Aorta (tissue), 5 donors: ENCODE measurements around the gene MFAP3L. TPM values are rescaled to one million over a fixed set of nuclear protein-coding genes. Genes with fewer than 3 reads are reported as not detected.

Source experiments
- ATAC-seq: fragments of 200-7000 bp; cut with Tn5 transposase; one replicate; pipeline ENCODE4 v1.9.1; 2022; ENCODE audit warnings: moderate library complexity; ENCODE audit not compliant: low FRiP score
- DNase-seq, 2 donors: peaks; one replicate each; pipeline ENCODE4 v3.0.0-alpha.2; 2020
- H3K27ac ChIP-seq, 2 donors: one replicate each; pipeline ENCODE4 v1.5.1; 2013; ENCODE audit warnings: low read length in 2 of 2, mild to moderate bottlenecking in 2 of 2, moderate library complexity in 2 of 2, control low read depth in 1 of 2, inconsistent platforms in 1 of 2, low read depth in 1 of 2
- H3K27me3 ChIP-seq, 2 donors: one replicate each; pipeline ENCODE4 v1.6.1; 2013; ENCODE audit warnings: control low read depth in 1 of 2, low read length in 1 of 2, mild to moderate bottlenecking in 1 of 2, moderate library complexity in 1 of 2; ENCODE audit not compliant: insufficient read depth in 2 of 2, control insufficient read depth in 1 of 2
- H3K36me3 ChIP-seq, 2 donors: one replicate each; pipeline ENCODE4 v1.6.1; 2013; ENCODE audit warnings: control low read depth in 1 of 2, low read length in 1 of 2, mild to moderate bottlenecking in 1 of 2; ENCODE audit not compliant: insufficient read depth in 2 of 2, control insufficient read depth in 1 of 2
- H3K4me1 ChIP-seq, 2 donors: one replicate each; pipeline ENCODE4 v1.6.1; 2013; ENCODE audit warnings: low read length in 2 of 2, control low read depth in 1 of 2, mild to moderate bottlenecking in 1 of 2, moderate library complexity in 1 of 2; ENCODE audit not compliant: insufficient read depth in 2 of 2, control insufficient read depth in 1 of 2
- H3K4me3 ChIP-seq, 2 donors: one replicate each; pipeline ENCODE4 v1.5.1; 2013; ENCODE audit warnings: low read length in 2 of 2, control low read depth in 1 of 2, mild to moderate bottlenecking in 1 of 2
- H3K9me3 ChIP-seq: one replicate; pipeline ENCODE4 v1.6.1; 2013; ENCODE audit warnings: mild to moderate bottlenecking, low read length; ENCODE audit not compliant: control insufficient read depth
- WGBS, 2 donors: extraction: QIAGEN DNeasy Blood & Tissue Kit; methylation state at CpG; one replicate each; pipeline ENCODE4 v1.1.7; 2013; 5-methylcytosine and 5-hydroxymethylcytosine counted together
- intact Hi-C, 2 donors: fragments of 100-400 bp; cut with DNase I; formaldehyde crosslinking; loops; one replicate each; pipeline versions ENCODE4 v1.14.2 to v1.15.0; 2022
- polyA plus RNA-seq, 2 donors: library from polyadenylated mRNA; stranded (reverse); fragments of 200-250 nt; gene quantifications; one replicate each; pipeline ENCODE4 v1.2.3, GENCODE V29; 2013
- total RNA-seq, 2 donors: library from RNA; stranded (reverse); fragmentation: NEBNext Ultra II Directional; extraction: Animal tissue kit (Norgen Biotek cat#: 25700); gene quantifications; one replicate each; pipeline ENCODE4 v1.2.1, GENCODE V29; 2021
- donor health status: healthy with polysubstance abuse.
- donor health status: Bipolar disorder and iron deficiency.
- donor health status: DM: no; HTN: no; CAD: no.
- donor health status: DM: no; HTN: no; CAD: no.
- donor health status: DM: yes; HTN: yes; CAD: no.

Gene MFAP3L
- total and polyA plus RNA-seq, 4 donors, result 1.9 to 12.4 (median 7.0) TPM

- Histone ChIP-seq H3K9me3 (peaks cover 1% of the 10 kb centered on the region), H3K4me1 (peaks cover 2 to 9% of the 10 kb centered on the region in 2 donors), H3K27me3 (no peaks in the 10 kb centered on the region), H3K27ac (no peak overlapping the region), H3K4me3 (no peak overlapping the region), H3K36me3 (no peaks in the 10 kb centered on the region)
- WGBS, 2 donors, result 74 to 76% methylated on average over 6 of the region's 6 CpGs
- intact Hi-C loops, result no loop called here
- ATAC-seq, result no peak
- DNase-seq, result no peak
Measured at GRCh38 chr4:169987327-169988228, 38.6 kb downstream of the MFAP3L start.

GRCh38 chr4:169986369-169986768 lies 39.8 kb downstream of the MFAP3L start:
- no peak for ATAC-seq
- no peak overlapping the region for H3K4me3 ChIP-seq
- 82 to 87% methylated on average over 2 of the region's 2 CpGs for WGBS, 2 donors

GRCh38 chr4:169985881-169986280 lies 40.3 kb downstream of the MFAP3L start:
- 61 to 64% methylated on average over 2 of the region's 2 CpGs for WGBS, 2 donors
- DNase-seq (no peak), ATAC-seq (no peak)
- Histone ChIP-seq H3K36me3 (no peaks in the 10 kb centered on the region), H3K27ac (no peak overlapping the region), H3K4me1 (peaks cover 2 to 9% of the 10 kb centered on the region in 2 donors), H3K27me3 (no peaks in the 10 kb centered on the region), H3K9me3 (no peaks in the 10 kb centered on the region), H3K4me3 (no peak overlapping the region)
- intact Hi-C loops, result no loop called here

More at GRCh38 chr4:169986369-169986768, 39.8 kb downstream of the MFAP3L start:
- no peak overlapping the region for H3K27ac ChIP-seq
- intact Hi-C loops, result no loop called here
- H3K9me3 ChIP-seq, result no peaks in the 10 kb centered on the region
- no peaks in the 10 kb centered on the region for H3K36me3 ChIP-seq
- peaks cover 2 to 9% of the 10 kb centered on the region in 2 donors for H3K4me1 ChIP-seq
- H3K27me3 ChIP-seq, result no peaks in the 10 kb centered on the region
- no peak for DNase-seq

- intact Hi-C loops, result no loop called here
- DNase-seq (no peak), ATAC-seq (no peak)
- no peaks in the 10 kb centered on the region for H3K36me3 ChIP-seq
- no peaks in the 10 kb centered on the region for H3K27me3 ChIP-seq
- no peak overlapping the region for H3K4me3 ChIP-seq
- H3K27ac ChIP-seq, result no peak overlapping the region
- peaks cover 2 to 9% of the 10 kb centered on the region in 2 donors for H3K4me1 ChIP-seq
- H3K9me3 ChIP-seq, result no peaks in the 10 kb centered on the region
- 79 to 90% methylated on average over 4 of the region's 4 CpGs for WGBS, 2 donors
Measured at GRCh38 chr4:169984745-169985144, 41.5 kb downstream of the MFAP3L start.

GRCh38 chr4:169984173-169984572 lies 42.0 kb downstream of the MFAP3L start:
- intact Hi-C loops, result no loop called here
- H3K27ac ChIP-seq, result no peak overlapping the region
- ATAC-seq (no peak), DNase-seq (no peak)
- H3K4me1 ChIP-seq, result peaks cover 2 to 9% of the 10 kb centered on the region in 2 donors
- H3K9me3 ChIP-seq, result no peaks in the 10 kb centered on the region
- WGBS, 2 donors, result 60 to 66% methylated on average over 3 of the region's 3 CpGs
- no peaks in the 10 kb centered on the region for H3K27me3 ChIP-seq
- no peak overlapping the region for H3K4me3 ChIP-seq
- no peaks in the 10 kb centered on the region for H3K36me3 ChIP-seq

GRCh38 chr4:169976951-169977350 lies 49.2 kb downstream of the MFAP3L start:
- Histone ChIP-seq H3K27ac (no peak overlapping the region), H3K4me3 (no peak overlapping the region), H3K27me3 (no peaks in the 10 kb centered on the region), H3K36me3 (no peaks in the 10 kb centered on the region), H3K9me3 (no peaks in the 10 kb centered on the region), H3K4me1 (no peaks in the 10 kb centered on the region)
- ATAC-seq, result no peak
- intact Hi-C loops, result no loop called here
- 56 to 58% methylated on average over 1 of the region's 1 CpG for WGBS, 2 donors
- DNase-seq, result no peak

- ATAC-seq (no peak), DNase-seq (no peak)
- no peaks in the 10 kb centered on the region for H3K36me3 ChIP-seq
- 85 to 93% methylated on average over 13 to 14 of the region's 14 CpGs for WGBS, 2 donors
- intact Hi-C loops, result no loop called here
- no peaks in the 10 kb centered on the region for H3K27me3 ChIP-seq
- H3K4me3 ChIP-seq, result no peak overlapping the region
- H3K4me1 ChIP-seq, result peaks cover 0 to 1% of the 10 kb centered on the region in 2 donors
- H3K9me3 ChIP-seq, result no peaks in the 10 kb centered on the region
- no peak overlapping the region for H3K27ac ChIP-seq
Measured at GRCh38 chr4:169975838-169976796, 50.1 kb downstream of the MFAP3L start.

- Histone ChIP-seq H3K4me3 (no peak overlapping the region), H3K27me3 (no peaks in the 10 kb centered on the region), H3K9me3 (no peaks in the 10 kb centered on the region), H3K4me1 (peaks cover 0 to 4% of the 10 kb centered on the region in 2 donors), H3K27ac (no peak overlapping the region), H3K36me3 (no peaks in the 10 kb centered on the region)
- WGBS, 2 donors, result 82 to 84% methylated on average over 6 of the region's 6 CpGs
- no peak for DNase-seq
- ATAC-seq, result no peak
- intact Hi-C loops, result no loop called here
Measured at GRCh38 chr4:169975131-169975837, 50.9 kb downstream of the MFAP3L start.
